8988T (cell line): ENCODE measurements around the gene PHACTR1.

Experiments used
- DNase-seq: peaks from one replicate; pipeline ENCODE4 v3.0.0; 2011

Gene PHACTR1

DNA sequence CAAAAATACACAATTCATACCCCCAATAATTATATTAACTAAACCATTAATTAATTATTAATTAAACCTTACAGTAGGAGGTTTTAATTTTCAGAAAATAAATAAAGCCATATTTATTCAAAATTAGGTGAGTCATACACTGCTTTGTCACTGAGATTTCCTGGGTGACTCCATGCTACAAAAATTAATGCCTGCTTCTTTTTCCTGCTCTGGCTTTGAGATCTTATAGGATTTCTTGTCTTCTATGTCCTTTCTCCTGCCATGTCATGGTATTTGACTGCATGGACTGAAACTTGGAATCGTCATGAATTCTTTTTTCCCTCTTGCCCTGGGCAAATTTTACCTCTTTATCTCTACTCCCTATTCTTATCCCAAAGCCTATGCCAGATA, 133.2 kb downstream of the PHACTR1 start:
- no peak for DNase-seq

DNA sequence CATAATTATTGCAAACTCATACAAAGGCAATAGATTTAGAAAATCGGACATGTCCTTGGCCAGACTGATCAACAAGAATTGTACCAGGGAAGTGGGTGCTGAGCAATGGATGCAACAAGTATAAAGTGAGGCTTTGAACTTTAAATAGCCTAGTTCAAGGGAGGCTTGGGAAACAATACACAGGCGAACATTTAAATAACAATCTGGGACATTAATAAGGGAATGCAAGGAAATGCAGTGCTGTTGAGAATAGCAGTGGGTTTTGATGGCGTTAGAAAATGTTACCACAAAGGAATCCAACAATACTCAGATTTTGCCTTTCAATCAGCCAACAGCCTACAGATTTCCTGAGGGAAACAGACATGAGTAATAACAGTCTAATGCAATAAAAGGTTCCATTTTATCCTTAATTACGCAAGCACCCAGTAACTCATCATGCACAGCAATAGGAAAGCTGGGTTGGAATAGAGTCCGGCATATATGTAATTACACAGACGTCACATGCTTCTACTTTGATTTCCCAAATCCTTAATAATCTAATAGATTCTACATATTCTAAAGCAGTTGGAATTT, 134.6 kb downstream of the PHACTR1 start:
- DNase-seq, result no peak

DNA sequence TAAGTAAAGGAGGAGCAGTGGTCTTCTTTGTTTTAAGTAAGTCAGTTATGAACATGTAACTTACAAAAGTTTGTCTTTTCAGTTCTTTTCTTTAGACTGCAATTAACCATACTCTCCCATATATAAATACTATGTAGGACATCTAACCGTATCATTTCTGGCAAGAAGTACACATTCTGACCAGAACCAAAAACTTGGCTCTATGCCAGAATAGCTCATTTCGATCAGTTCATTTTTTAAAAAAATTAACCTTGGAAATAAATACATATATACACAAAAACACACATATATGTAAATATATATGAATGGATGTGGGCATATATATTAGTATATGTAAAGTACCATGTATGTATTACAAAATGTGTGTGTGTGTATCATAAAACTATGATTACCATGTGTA, 145.0 kb downstream of the PHACTR1 start:
- no peak for DNase-seq

DNA sequence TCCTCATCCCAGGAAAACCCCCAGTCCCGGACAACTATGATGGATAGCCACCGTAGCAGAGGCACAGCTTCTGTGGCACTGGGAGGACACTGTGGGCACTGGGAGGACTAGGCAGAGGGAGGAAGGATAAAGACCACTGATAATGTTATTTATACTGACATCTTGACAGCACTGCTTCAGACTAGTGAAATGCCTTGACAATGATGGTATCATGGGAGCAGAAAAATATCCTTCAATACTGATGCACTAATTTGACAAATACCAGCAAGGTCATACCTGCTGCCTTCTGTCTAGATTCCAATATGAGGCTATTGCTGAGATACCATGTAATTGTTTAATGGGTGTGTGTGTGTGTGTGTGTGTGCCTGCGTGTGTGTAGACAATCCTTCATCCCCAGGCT, 148.6 kb downstream of the PHACTR1 start:
- DNase-seq, result no peak

DNA sequence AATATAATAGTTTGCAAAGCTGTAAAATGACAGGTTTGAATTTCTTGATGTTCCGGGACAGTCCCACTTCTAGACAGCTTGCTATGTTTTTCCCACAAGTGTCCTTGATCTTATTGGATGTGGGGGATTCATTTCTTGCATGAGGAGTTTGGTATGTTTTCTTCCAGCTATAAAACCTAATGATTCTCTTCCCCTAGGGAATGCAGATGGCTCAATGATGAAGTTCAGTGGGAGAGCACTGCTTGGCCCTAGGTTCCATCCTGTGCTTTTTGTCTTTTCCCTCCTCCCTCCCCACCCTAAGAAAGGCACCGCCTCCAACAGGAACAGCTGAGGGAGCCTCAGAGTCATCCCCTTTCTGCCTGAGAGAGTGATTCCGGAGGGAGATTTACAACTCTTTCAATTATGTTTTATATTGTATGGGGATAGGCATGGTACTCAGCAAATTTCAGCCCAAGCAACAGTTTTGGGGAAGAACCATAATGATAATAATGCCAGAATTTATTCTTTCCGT, 149.2 kb downstream of the PHACTR1 start:
- DNase-seq, result no peak

DNA sequence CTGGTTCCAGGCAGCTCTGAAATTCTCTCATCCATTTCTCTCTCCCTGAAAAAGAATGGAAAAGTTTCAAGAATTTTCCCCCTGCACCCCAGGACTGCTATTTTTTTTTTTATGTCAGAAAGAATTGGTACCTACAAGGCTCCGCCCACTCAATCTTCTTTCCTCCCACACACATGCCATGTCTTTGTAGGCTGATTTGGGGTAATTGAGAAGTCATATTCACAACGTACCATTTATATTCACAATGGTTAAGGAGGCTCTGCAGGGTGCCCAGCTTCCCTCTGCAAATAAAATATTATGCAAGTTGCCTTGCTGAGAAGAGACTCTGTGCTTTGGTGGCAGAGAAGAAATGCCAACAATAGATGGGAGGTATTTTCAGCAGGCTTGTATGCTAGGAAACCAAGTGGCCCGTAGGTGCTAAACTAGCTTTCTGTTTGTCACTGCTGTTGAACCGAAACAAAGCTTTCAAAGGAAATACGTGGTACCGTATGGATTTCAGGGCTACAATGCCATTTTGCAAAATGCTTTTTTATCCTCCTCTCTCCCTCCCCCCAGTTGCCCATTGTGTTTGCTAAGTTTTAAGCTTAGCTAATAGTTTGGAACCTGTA, 150.0 kb downstream of the PHACTR1 start:
- DNase-seq, result no peak

DNA sequence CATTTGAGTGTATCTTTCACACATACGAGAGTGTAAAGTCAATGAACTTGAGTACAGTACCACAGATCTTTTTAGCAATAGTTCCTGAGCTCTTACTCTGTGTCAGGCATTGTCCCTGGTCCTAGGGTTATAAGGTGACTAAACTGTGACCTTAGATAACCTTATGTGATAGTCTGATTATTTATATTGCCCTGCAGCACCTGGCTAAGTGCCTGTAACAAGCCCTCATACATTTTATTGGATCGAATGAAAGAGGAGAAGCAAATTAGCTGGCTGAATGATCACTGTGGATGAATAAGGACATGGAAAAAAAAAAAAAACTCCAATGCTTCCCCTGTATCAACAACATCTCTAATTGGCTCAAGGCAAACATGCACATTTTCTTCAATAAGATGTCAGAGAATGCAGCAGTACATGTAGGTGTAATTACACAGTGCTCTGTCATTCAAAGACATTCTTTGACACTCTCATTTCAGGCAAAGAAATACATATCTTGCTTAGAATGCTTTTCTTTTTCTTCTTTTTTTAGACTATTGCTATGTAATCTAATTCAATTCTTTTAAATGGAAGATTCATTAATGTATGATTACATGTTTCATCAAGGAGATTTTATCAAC, 153.4 kb downstream of the PHACTR1 start:
- DNase-seq, result no peak

DNA sequence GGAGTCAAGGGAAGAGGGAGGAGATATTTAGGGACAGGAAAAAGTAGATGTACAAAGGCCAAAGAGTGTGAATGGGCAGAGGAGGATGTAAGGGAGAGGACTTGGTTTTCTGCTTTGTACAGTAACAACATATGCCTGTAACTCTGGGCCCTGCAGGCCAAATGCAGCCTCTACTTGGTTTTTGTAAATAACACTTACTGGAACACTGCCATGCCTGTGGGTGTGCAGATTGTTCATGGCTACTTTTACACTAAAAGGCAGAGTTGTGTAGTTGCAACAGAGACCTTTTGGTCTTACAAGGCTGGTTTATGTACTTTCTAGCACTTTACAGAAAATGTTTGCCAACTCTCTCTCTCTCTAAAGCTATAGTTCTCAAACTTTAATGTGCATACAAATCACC, 157.1 kb downstream of the PHACTR1 start:
- DNase-seq, result no peak

DNA sequence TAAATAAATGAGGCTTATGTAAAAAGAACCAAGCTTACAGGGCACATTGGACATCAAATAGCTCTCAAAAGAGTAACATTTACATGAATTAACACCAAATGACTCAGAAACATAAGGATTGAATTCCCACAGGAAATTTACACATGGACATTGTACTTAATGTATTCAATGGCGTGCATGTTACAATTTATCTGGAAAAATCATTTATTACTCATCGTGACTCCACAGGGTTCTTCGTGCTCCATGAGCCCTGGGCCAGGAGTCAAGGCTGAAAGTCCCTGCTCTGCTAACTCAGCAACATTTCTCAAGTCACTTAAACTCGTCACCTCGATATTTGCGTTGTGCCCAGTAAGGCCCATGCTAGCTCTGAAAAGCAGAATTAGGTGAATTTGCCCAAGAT, 158.5 kb downstream of the PHACTR1 start:
- DNase-seq, result no peak

DNA sequence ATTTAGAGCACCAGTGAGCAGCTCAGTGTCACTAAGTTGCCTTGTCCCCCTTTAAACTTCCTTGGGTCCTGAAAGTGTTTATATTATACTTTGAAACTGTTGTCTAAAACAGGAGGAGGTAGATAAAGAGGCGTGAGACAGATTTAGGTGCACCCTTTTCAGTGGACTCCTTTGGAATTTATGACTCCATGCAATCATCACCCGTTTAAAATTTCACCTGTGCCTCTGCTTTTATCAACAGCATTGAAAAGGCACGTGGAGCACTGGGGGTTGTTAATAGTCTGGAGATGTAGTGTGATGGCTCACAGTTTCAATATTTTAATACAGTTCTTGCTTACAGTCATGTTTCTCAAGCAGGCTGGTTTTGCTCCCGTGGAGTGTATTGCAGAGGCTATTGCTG, 162.2 kb downstream of the PHACTR1 start:
- DNase-seq, result no peak

DNA sequence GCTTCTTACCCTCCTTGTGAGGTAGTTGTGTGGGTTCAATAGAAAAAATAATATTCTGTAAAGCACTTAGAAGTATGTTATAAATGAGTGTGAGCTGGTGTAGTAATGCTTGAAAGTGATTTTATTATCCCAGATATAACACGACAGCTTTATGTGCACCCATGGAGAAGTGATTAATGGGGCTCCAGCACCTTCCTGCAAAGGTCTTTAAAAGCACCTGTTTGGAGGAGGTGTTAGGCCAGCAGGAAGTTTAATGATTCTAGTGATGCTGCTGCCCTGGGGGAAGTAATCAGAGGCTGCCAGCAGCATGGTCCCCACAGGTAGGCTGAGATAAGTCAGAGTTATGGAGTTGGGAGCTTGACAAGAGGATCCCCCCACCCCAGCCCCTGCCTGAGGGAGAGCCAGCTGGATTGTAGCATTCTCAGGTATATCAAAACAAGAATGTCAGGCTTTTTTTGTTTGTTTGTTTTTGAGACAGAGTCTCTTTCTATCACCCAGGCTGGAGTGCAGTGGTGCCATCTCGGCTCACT, 166.3 kb downstream of the PHACTR1 start:
- DNase-seq, result no peak

DNA sequence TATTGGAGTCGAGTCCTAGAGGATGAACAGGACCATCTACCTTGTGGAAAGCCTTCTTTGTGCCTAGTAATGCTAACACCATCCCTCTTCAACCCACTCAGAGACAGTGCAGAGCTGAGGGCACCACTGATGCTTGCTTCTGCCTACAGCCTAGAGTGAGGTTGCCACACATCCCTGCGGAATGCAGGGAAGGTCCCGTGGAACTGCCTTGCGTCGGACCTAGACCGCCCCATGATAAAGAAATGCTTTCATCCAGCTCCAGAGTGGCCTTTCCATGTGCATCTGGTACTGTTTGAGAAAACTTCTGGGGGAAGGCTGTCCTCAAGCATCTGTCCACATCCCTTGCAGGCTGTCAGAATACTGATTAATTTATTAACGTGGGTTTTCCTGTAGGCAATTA, 168.4 kb downstream of the PHACTR1 start:
- DNase-seq, result no peak

DNA sequence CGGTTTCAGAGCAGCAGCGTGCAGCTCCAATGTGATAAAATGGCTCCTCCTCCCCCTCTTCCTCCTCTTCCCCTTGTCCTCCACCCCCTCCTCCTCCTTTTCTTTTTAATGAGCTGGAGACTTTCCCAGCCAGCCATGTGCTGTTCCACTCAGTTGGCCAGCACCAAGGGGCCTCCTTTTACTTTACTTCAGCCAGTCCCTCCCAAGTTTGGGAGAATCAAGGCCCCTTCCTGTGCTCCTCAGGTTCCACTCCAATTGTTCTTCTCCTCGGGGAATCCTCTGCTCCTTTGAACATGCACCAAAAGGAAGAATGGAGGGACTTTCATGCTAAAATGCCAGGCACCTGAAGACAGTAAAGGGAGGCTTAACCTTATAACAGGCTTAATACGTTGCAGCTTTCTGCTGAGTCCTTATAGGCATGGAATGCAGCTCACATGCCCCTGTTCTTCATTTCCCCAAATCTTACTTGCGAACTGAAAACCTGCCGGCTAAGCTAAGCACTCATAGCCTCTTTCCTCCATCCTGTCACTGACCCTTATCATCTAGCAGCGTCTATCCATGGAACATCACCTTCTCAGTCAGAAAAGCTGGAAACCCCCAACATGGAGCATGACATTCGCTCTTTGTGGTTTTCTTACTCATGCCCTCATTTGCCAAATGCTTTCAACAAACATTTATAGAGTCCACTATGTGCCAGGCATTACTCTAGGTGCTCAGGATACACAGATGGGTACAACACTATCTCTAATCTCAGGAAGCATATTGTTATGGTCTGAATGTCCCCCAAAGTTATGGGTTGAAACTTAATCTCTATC, 170.6 kb downstream of the PHACTR1 start:
- no peak for DNase-seq

DNA sequence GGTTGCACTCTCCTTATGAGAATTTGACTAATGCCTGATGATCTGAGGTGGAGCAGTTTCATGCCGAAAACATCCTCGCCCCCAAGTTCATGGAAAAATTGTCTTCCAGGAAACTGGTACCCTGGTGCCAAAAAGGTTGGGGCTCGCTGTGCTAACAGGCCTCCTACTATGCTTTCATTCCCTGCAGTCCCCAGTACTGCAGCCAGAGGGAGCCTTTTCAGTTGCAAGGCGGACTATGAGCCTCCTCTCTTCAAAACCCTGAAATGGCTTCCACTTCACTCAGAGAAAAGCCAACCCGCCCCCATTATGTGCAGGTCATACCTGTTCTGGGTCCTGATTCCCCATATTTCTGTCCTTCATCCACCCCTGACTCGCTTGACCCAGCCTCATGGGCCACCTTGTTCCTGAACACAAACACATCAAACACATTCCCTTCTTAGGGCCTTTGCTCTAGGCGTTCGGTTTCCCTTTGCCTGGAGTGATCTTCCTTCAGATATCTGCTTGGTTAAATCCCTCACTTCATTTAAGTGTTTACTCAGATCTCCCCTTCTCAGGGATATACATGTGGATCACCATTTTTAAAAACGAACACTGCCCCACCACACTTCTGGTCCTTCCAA, 173.7 kb downstream of the PHACTR1 start:
- no peak for DNase-seq

DNA sequence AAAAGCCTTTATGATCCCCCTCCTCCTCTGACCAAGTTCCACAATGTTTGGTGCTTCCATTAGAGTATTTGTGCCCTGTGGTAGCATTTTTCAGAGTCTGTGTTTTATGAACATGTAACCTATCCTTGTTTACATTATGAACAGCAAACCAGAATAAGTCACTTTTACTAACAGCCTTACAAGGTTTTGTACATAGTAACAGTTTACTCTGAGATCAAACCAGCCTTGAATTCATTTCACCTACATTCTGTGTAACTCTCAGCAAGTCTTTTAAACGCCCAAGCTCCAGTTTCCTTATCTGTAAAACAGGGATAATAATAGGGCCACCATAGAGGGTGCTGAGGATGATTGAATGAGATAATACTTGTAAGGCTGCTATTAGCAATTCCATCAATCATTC, 175.0 kb downstream of the PHACTR1 start:
- no peak for DNase-seq

DNA sequence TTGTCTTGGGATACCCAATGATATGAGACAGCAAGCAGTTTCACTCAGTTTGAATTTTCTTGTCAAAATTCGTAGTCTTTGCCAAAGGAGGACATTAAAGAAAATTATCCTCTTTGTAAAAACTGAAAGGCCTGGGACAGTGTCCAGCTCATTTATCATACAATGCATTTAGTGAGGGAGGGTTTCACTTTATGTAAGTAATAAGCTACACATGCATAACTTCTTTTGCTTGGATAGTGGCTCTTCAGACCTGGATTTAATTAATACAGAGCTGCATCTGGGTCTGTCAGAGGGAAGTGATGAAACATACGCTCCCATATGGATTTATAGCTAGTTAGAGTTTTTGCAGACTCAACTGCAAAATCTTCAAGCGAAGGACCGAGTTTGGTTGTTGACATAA, 175.6 kb downstream of the PHACTR1 start:
- DNase-seq, result no peak

DNA sequence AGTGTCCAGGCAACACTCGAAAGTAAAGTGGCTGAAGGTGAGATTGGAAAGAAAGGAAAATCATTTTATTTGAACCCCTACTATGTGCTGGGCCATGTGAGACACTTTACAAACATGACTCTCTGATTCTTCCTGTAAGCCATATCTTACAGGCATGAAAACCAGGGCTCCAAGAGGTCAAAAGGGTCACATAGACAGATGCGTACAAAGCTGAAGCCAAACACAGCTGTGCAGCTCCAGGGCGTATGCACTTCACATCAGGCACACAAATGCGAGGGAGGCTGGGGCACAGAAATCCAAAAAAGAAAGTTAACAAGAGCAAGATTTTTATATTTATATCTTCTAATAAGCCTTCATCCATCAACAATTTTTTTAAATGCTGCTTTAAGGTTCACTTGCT, 176.5 kb downstream of the PHACTR1 start:
- no peak for DNase-seq

DNA sequence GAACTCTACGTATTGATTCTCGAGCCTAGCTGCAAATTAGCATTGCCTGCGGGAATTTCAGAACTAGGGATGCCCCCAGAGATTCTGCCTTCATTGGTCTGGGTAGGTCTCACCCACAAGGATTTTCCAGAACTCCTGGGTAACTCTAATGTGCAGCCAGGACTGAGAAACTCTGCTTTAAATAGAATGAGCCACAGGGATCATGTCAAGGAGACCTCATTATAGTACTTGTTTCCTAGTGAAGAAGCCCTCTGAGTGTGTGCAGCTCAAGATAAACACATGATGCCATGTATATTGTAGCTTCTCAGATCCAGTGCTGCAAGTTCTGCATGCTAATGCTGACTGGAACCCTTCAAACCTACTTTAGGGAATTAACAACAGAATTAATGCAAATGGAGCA, 179.2 kb downstream of the PHACTR1 start:
- DNase-seq, result no peak

DNA sequence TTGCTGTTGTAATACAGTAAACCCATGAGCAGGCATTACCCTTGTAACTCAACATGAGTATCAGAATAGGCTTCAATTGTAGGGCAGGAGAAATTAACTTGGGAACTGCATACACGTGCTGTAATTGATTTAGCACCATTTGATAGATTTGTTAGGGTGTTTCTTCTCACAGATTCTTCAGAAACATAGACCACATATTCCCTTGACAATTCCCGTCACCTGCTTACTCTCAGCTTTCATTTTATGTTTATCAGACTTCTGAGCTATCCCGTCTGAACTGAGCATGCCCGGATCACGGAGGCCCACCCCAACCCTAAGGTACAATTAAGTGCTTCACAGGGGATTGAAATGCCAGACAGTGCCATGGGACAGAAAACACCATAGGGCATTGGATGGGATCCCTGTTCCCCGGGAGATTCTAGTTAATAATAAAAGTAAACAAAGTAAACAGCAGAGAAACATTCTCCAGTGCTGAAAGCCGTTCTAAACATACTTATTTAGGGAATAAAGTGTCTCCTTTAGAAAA, 179.7 kb downstream of the PHACTR1 start:
- no peak for DNase-seq

DNA sequence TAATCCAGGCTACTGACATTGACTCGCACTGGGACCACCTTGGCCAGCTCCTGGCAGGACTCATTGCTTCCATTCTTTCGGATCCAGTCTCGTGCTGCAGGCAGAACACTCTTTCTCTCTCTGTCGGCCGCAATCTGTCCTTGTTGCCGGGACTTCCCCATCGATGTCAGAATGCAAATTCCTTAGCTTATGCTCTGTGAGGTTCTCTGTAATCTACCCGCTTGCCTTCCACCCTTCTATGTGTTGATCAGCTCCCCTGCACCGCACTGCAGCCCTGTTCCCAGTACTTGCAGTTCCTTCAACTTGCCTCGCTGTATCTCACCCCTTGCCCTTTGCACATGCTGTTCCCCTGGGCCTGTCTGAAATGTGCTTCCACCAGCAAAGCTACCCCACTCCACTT, 182.0 kb downstream of the PHACTR1 start:
- DNase-seq, result no peak

DNA sequence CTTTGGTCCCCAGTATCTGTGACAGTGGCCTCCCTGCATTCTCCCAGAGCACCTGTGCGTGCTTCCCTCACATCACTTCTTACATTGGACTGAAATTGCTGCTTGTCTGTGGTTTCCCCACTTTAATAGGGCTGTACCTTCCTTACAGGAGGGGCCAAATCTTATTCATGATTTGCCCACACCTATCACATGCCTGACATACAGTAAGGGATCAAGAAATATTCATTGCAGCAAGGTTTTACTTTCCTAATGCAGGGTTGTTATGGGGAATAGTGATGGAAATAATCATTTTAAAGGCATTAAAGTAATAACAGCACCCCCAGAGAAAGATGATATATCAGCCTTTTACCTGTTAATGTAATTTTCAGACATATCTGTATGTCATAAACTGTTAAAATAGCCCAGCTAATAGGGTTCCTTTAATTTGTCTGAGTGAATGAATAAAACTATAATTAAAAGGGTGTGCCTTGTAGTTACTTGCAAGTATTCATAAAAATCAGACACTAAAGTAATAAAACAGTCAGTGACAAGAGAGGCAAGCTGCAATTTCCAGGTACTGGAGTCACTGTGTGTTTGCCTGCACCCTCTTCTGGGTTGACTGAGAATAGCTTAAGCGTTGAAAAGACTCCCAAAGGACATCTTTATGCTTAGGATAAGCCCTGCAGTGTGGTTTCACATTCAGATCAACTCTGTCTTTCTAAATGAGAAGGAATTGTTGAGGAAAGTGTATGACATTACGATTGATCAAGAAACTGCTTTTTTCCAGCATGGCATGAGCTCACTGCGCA, 182.7 kb downstream of the PHACTR1 start:
- DNase-seq, result no peak

DNA sequence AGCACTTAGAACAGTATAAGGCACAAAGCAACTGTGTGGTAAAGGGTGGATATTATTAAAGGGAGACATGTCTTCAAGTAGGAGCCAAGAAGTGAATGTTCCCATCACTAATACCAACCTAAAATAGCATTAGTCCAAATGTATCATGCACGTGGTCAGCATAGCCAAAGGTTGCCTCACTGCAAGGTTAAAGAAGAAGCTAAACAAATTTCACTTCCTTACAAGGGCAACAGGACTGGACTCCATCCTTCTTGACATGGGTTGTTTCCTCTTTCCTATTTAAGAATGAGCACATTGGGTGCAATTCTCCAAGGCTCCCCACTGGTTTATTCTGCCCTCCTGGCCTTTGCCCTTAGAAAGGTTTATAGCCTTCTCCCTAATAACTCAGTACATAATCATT, 186.7 kb downstream of the PHACTR1 start:
- DNase-seq, result no peak
